ENCODE data around the gene SLC13A5.

SLC13A5 gene

GRCh38 chr17:6686026-6686425 lies 27.1 kb downstream of the SLC13A5 start:
- no peak for DNase-seq (ENCODE audit: low read depth)
- TF ChIP-seq, protein P1, sequence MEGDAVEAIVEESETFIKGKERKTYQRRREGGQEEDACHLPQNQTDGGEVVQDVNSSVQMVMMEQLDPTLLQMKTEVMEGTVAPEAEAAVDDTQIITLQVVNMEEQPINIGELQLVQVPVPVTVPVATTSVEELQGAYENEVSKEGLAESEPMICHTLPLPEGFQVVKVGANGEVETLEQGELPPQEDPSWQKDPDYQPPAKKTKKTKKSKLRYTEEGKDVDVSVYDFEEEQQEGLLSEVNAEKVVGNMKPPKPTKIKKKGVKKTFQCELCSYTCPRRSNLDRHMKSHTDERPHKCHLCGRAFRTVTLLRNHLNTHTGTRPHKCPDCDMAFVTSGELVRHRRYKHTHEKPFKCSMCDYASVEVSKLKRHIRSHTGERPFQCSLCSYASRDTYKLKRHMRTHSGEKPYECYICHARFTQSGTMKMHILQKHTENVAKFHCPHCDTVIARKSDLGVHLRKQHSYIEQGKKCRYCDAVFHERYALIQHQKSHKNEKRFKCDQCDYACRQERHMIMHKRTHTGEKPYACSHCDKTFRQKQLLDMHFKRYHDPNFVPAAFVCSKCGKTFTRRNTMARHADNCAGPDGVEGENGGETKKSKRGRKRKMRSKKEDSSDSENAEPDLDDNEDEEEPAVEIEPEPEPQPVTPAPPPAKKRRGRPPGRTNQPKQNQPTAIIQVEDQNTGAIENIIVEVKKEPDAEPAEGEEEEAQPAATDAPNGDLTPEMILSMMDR (IDR thresholded peaks at IDR 0.05; ENCODE audit: low read length, missing control alignments), result no peak
- H3K4me3 ChIP-seq (replicated peaks; ENCODE audit: low read depth, low read length), result no peak overlapping the region

DNA sequence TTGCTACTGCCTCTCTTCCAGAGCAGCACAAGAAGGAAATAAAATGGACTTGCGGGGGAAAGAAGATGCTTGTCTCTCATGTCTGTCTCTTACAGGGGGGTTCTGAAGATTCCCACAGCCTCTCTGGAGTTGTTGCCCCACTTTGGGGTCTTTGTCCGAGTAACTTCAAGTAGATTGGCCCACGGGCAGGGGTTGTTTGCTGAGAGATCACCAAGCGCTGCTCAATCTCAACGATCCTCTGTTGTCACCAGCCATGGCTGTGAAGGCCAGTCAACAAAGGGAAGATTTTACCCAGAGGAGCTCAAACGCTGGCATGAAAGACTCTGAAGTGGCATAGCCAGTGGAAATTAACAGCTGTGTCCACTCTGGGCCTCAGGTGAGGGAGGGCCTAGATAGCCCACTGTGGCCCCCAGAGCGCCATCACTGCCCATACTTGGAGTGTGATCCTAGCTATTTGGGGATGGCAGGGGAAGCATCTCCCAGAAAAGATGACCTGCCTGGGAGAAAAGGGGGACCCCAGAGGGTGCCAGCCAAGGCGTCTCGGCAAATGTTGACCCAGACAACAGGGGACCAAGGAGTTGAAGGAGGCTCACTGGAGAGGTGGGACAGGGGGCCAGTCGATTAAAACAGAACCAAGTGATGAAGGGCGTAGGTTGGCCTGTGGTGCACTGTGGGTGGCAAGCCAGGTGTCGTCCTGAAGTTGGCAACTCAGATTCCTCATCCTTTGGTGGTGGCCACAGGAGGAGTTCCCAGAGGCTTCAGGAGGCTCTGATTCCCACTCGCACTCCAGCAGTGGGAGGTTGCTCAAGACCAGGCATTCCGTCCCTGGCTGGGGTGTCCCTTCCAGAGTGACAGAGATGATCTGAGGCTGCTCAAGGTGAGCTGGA lies 28.0 kb downstream of the SLC13A5 start:
- no peak overlapping the region for H3K4me3 ChIP-seq (replicated peaks; ENCODE audit: low read depth, low read length)
- TF ChIP-seq, protein P1 (IDR thresholded peaks at IDR 0.05; ENCODE audit: low read length, missing control alignments), result no peak
- no peak for DNase-seq (ENCODE audit: low read depth)

- TF ChIP-seq, protein P1 (IDR thresholded peaks at IDR 0.05; ENCODE audit: low read length, missing control alignments), result no peak
- no peak for DNase-seq (ENCODE audit: low read depth)
- H3K4me3 ChIP-seq (replicated peaks; ENCODE audit: low read depth, low read length), result no peak overlapping the region
These were observed 28.7 kb downstream of the SLC13A5 start for GRCh38 chr17:6684460-6684783.

DNA sequence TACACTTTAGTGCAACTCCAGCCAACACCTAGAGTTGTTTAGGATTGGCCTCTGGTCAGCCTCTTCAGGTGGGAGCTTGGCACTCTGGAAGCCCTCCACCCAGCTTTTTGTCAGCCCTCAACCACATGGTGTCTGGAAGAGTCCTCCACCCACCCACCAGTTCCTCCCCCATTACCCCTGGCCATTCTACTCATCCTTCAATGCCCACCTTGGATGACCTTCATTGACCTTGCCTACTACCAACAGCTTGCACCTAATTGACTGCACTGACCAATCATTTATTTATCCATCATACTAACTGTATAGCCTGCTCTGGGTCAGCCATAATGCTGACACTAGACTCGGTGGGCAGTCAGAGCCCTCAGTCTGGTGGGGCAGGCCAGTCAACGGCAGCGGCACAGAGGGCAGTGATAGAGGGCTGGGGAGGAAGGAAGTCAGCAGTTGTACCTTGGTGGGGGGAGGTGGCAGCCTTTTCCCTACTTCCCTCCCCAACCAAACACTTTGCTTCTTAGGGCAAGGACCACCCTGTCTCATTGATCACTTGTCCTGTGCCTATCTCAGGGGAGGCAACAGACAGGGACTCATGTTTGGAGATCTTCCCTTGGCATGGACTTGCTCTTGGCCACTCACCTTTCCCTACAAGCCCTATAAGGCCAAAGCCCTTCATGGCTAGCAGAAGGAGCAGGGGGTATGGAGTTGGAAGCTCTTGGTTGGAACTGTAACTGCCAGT lies 29.3 kb downstream of the SLC13A5 start:
- TF ChIP-seq, protein P1 (IDR thresholded peaks at IDR 0.05; ENCODE audit: low read length, missing control alignments), result no peak
- no peak for DNase-seq (ENCODE audit: low read depth)

DNA sequence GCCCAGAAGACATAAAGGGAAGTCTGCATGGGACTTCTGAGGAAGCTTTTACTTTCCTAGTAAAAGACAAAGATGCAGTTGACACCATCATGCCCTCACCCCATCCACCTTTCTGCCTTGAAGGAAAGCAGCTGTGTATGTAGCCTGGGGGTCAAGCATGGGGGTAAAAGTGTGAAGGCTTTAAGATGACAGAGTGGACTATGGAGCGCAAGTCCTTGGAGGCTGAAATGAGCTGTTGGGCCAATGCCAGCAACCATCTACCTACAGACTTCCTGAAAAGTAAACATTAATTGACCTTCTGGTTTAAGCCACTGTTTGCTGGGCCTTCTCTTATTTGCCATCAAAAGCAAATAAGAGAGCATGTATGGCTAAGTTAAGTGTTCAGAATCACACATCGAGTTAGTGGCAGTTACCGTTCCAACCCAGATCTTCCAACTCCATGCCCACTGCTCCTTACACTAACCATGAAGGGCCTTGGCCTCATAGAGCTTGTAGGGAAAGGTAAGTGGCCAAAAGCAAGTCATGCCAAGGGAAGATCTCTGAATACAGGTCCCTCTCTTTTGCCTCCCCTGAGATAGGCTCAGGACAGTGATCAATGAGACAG lies 30.0 kb downstream of the SLC13A5 start:
- TF ChIP-seq, protein P1 (IDR thresholded peaks at IDR 0.05; ENCODE audit: low read length, missing control alignments), result no peak

More for the DNA sequence above, 29.3 kb downstream of the SLC13A5 start:
- H3K4me3 ChIP-seq (replicated peaks; ENCODE audit: low read depth, low read length), result no peak overlapping the region

GRCh38 chr17:6682339-6682738 lies 30.8 kb downstream of the SLC13A5 start:
- no peak for DNase-seq (ENCODE audit: low read depth)
- H3K4me3 ChIP-seq (replicated peaks; ENCODE audit: low read depth, low read length), result no peak overlapping the region
- TF ChIP-seq, protein P1 (IDR thresholded peaks at IDR 0.05; ENCODE audit: low read length, missing control alignments), result no peak

More for the DNA sequence above, 30.0 kb downstream of the SLC13A5 start:
- no peak for DNase-seq (ENCODE audit: low read depth)
- H3K4me3 ChIP-seq (replicated peaks; ENCODE audit: low read depth, low read length), result no peak overlapping the region

Data from fibroblast of pulmonary artery (primary cell).